Measurements from ENCODE around the gene KRT82.

- TF ChIP-seq, protein P1, sequence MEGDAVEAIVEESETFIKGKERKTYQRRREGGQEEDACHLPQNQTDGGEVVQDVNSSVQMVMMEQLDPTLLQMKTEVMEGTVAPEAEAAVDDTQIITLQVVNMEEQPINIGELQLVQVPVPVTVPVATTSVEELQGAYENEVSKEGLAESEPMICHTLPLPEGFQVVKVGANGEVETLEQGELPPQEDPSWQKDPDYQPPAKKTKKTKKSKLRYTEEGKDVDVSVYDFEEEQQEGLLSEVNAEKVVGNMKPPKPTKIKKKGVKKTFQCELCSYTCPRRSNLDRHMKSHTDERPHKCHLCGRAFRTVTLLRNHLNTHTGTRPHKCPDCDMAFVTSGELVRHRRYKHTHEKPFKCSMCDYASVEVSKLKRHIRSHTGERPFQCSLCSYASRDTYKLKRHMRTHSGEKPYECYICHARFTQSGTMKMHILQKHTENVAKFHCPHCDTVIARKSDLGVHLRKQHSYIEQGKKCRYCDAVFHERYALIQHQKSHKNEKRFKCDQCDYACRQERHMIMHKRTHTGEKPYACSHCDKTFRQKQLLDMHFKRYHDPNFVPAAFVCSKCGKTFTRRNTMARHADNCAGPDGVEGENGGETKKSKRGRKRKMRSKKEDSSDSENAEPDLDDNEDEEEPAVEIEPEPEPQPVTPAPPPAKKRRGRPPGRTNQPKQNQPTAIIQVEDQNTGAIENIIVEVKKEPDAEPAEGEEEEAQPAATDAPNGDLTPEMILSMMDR (IDR thresholded peaks at IDR 0.05) = no peak
- TF ChIP-seq POLR2A (IDR thresholded peaks at IDR 0.05) = no peak
These were observed 26.6 kb downstream of the KRT82 start for GRCh38 chr12:52379536-52379935.
